Keratinocyte (primary cell): Measurements from ENCODE around the gene PRR15. TPM values are rescaled to one million over a fixed set of nuclear protein-coding genes. Genes with fewer than 3 reads are reported as not detected.

Experiments used
- DNase-seq: peaks from one replicate; pipeline ENCODE4 v3.0.0-alpha.2; 2011; ENCODE audit warnings: low read depth, missing footprints, low spot score
- FAIRE-seq: peaks from 2 replicates; lab custom pipeline; 2011; peaks lifted over from hg19 to GRCh38; lab: Jason Lieb, UNC
- H2AFZ ChIP-seq: 2 replicates; pipeline ENCODE4 v1.6.0; 2012; ENCODE audit warnings: low read length, control low read depth, inconsistent platforms; ENCODE audit not compliant: control insufficient read depth
- H3K27ac ChIP-seq: 2 replicates; pipeline ENCODE4 v1.5.1; 2011; ENCODE audit warnings: low read length; ENCODE audit not compliant: control insufficient read depth, insufficient read depth
- H3K27me3 ChIP-seq: 3 replicates; pipeline ENCODE4 v1.6.0; 2011; ENCODE audit warnings: low read length; ENCODE audit not compliant: control insufficient read depth, insufficient read depth; ENCODE audit errors: extremely low read depth
- H3K36me3 ChIP-seq, 2 experiments: 2 replicates in 1 of 2; 3 replicates in 1 of 2; pipeline ENCODE4 v1.5.1; 2011; ENCODE audit warnings: low read length in 2 of 2, mild to moderate bottlenecking in 1 of 2; ENCODE audit not compliant: control insufficient read depth in 2 of 2, insufficient read depth in 2 of 2; ENCODE audit errors: extremely low read depth in 1 of 2
- H3K4me1 ChIP-seq: 3 replicates; pipeline ENCODE4 v1.5.1; 2011; ENCODE audit warnings: low read length; ENCODE audit not compliant: control insufficient read depth, insufficient read depth; ENCODE audit errors: extremely low read depth
- H3K4me2 ChIP-seq: 3 replicates; pipeline ENCODE4 v1.6.0; 2011; ENCODE audit warnings: low read depth, low read length; ENCODE audit not compliant: control insufficient read depth, insufficient read depth; ENCODE audit errors: extremely low read depth
- H3K4me3 ChIP-seq, 3 experiments: fragments of 200-600 bp in 1 of 3; sonication (generic) in 1 of 3; 2 replicates in 2 of 3; 3 replicates in 1 of 3; pipeline ENCODE4 v1.5.1; 2011 to 2016; ENCODE audit warnings: low read length in 3 of 3, mild to moderate bottlenecking in 3 of 3, control low read depth in 2 of 3, inconsistent platforms in 1 of 3, low read depth in 1 of 3, mixed read lengths in 1 of 3, mixed run types in 1 of 3, moderate library complexity in 1 of 3; ENCODE audit not compliant: control insufficient read depth in 2 of 3, insufficient read depth in 2 of 3; ENCODE audit errors: extremely low read depth in 1 of 3
- H3K79me2 ChIP-seq: 2 replicates; pipeline ENCODE4 v1.6.0; 2012; ENCODE audit warnings: low read length; ENCODE audit not compliant: control insufficient read depth, insufficient read depth
- H3K9ac ChIP-seq: 3 replicates; pipeline ENCODE4 v1.6.0; 2011; ENCODE audit warnings: low read length; ENCODE audit not compliant: control insufficient read depth, insufficient read depth; ENCODE audit errors: extremely low read depth
- H3K9me1 ChIP-seq: 3 replicates; pipeline ENCODE4 v1.6.0; 2011; ENCODE audit warnings: low read length; ENCODE audit not compliant: control insufficient read depth, insufficient read depth; ENCODE audit errors: extremely low read depth
- H3K9me3 ChIP-seq: 2 replicates; pipeline ENCODE4 v1.5.1; 2012; ENCODE audit warnings: low read depth, low read length; ENCODE audit not compliant: control insufficient read depth
- H4K20me1 ChIP-seq: 3 replicates; pipeline ENCODE4 v1.6.0; 2011; ENCODE audit warnings: low read length; ENCODE audit not compliant: control insufficient read depth, insufficient read depth; ENCODE audit errors: extremely low read depth
- EZH2 ChIP-seq: IDR thresholded peaks from one replicate; pipeline ENCODE4 v1.6.1; 2012; ENCODE audit warnings: inconsistent platforms, mild to moderate bottlenecking, low read length, moderate library complexity
- dilution Hi-C: fragments of 300-500 bp; cut with MboI; formaldehyde crosslinking; loops from one replicate; pipeline ENCODE4 v1.7.0; 2020; ENCODE audit warnings: low sequenced_read_pairs; ENCODE audit not compliant: extremely low pct_ligation_motif_present
- polyA plus RNA-seq, 5 experiments: library from polyadenylated mRNA; depleted of rRNA in 3 of 5; stranded (reverse) in 3 of 5; stranded (forward) in 1 of 5; unstranded in 1 of 5; fragments of >200 nt; gene quantifications; 1 replicate in 1 of 5; 2 replicates in 3 of 5; 3 replicates in 1 of 5; pipeline versions ENCODE4 v1.2.1 to v1.2.3, GENCODE V29; 2011 to 2012; ENCODE audit warnings: missing spikeins in 2 of 5, low read depth in 1 of 5, low replicate concordance in 1 of 5
- TF ChIP-seq, protein P1 (sequence below), 3 experiments: IDR thresholded peaks in 1 of 3; conservative IDR thresholded peaks in 1 of 3; optimal IDR thresholded peaks in 1 of 3; 2 replicates in 2 of 3; 3 replicates in 1 of 3; pipeline versions ENCODE3 to v1.5.1; 2011; ENCODE audit warnings: low read length in 3 of 3, mild to moderate bottlenecking in 3 of 3, moderate library complexity in 2 of 3, control low read depth in 1 of 3, inconsistent platforms in 1 of 3; ENCODE audit not compliant: insufficient read depth in 2 of 3; ENCODE audit errors: extremely low read depth in 1 of 3

PRR15 gene
- polyA plus RNA-seq, 1 donor (not counting 4 experiments of a cell fraction or from before 2014, with no cell fraction given): 1.8 TPM

DNA sequence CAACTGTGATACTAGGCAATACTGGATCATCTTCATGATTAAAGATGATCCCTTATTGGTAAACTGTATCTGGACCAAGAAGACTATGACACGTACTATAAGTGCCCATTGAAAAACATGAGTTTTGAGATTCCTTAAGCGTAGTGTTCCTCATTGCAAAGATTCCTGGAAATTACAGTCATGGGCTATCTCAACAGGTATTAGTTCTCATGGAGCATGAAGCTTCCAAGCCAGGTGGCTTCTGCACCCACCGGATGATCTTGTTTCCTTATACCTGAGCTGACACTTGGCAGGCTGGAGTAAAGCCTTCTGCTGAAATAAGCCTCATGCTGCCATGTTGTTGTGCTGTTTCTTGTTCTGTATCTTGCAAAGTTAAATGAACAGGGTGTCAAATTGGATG is 8.6 kb upstream of the PRR15 start:
- no peak for DNase-seq
- dilution Hi-C loops: no loop called here

DNA sequence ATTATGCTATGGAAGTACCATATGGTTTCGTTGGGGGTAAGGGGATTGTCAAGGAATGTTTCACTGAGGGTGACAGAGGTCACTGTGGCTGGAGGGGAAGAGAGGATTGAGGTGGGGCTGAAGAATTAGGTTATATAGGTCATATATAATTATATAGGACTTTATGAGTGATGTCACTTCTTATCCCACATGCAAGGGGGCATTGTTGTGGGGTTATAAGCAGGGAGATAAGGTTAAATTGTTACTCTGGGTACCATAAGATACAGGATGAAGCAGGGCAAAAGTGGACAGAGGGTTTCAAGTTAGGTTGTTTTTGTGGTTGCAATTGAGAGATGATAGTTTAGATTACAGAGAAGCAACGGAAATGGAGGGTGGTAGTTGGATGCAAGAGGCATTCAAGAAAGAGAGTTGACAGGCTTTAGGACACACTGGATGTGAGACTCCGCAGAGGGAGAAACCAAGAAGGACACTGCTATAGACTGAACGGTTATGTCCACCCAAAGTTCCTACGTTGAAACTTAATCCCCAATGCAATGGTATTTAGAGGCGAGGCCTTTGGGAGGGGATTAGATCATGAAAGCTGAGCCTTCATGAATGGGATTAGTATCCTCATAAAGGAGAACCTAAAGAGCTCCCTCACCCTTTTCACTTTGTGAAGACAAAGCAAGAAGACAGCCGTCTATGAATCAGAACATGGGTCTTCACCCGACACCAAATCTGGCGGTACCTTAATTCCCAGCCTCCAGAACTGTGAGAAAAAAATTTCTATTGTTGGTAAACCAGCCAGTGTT is 7.0 kb upstream of the PRR15 start:
- DNase-seq: no peak

More for the DNA sequence above, 8.6 kb upstream of the PRR15 start:
- H2AFZ ChIP-seq: no peak overlapping the region
- no peak overlapping the region for H3K4me2 ChIP-seq
- no peaks in the 10 kb centered on the region for H3K36me3 ChIP-seq
- no peaks in the 10 kb centered on the region for H3K9me3 ChIP-seq
- no peaks in the 10 kb centered on the region for H3K27me3 ChIP-seq
- H4K20me1 ChIP-seq: no peaks in the 10 kb centered on the region
- TF ChIP-seq EZH2: no peak
- TF ChIP-seq, protein P1, sequence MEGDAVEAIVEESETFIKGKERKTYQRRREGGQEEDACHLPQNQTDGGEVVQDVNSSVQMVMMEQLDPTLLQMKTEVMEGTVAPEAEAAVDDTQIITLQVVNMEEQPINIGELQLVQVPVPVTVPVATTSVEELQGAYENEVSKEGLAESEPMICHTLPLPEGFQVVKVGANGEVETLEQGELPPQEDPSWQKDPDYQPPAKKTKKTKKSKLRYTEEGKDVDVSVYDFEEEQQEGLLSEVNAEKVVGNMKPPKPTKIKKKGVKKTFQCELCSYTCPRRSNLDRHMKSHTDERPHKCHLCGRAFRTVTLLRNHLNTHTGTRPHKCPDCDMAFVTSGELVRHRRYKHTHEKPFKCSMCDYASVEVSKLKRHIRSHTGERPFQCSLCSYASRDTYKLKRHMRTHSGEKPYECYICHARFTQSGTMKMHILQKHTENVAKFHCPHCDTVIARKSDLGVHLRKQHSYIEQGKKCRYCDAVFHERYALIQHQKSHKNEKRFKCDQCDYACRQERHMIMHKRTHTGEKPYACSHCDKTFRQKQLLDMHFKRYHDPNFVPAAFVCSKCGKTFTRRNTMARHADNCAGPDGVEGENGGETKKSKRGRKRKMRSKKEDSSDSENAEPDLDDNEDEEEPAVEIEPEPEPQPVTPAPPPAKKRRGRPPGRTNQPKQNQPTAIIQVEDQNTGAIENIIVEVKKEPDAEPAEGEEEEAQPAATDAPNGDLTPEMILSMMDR (optimal IDR thresholded peaks at IDR 0.05 in 1 of 3, IDR thresholded peaks at IDR 0.05 in 1 of 3, conservative IDR thresholded peaks at IDR 0.05 in 1 of 3; ENCODE audit: extremely low read depth in 1 of 3, insufficient read depth in 2 of 3, low read length in 3 of 3): no peak
- no peak overlapping the region for H3K4me3 ChIP-seq
- no peaks in the 10 kb centered on the region for H3K4me1 ChIP-seq
- no peaks in the 10 kb centered on the region for H3K79me2 ChIP-seq
- no peak overlapping the region for H3K9ac ChIP-seq
- H3K9me1 ChIP-seq: no peaks in the 10 kb centered on the region
- FAIRE-seq: peak; percentile 43
- no peak overlapping the region for H3K27ac ChIP-seq

More for the DNA sequence above, 7.0 kb upstream of the PRR15 start:
- no peak overlapping the region for H3K9ac ChIP-seq
- H2AFZ ChIP-seq: no peak overlapping the region
- no peaks in the 10 kb centered on the region for H4K20me1 ChIP-seq
- no peak overlapping the region for H3K4me3 ChIP-seq
- no peak overlapping the region for H3K27ac ChIP-seq
- no peaks in the 10 kb centered on the region for H3K79me2 ChIP-seq
- no peak overlapping the region for H3K4me2 ChIP-seq
- no peaks in the 10 kb centered on the region for H3K9me3 ChIP-seq
- TF ChIP-seq, protein P1 (optimal IDR thresholded peaks at IDR 0.05 in 1 of 3, IDR thresholded peaks at IDR 0.05 in 1 of 3, conservative IDR thresholded peaks at IDR 0.05 in 1 of 3; ENCODE audit: extremely low read depth in 1 of 3, insufficient read depth in 2 of 3, low read length in 3 of 3): peak; percentile 9 to 16 (median 10)
- no peak for TF ChIP-seq EZH2
- dilution Hi-C loops: no loop called here
- no peaks in the 10 kb centered on the region for H3K9me1 ChIP-seq
- no peaks in the 10 kb centered on the region for H3K27me3 ChIP-seq
- peak; percentile 39 for FAIRE-seq
- H3K4me1 ChIP-seq: no peaks in the 10 kb centered on the region
- H3K36me3 ChIP-seq: no peaks in the 10 kb centered on the region
